Activated CD4-positive, alpha-beta T cell treated with anti-CD3 and anti-CD28 coated beads, Interleukin-2, Interleukin-6, amounts not matched to agents 100 ng/mL and 50 ng/mL, durations not matched to agents 16 hours and 8 hours (primary cell): Measurements from ENCODE around the gene ZNF823.
"Not testable (repeated sequence)": the region's sequence is repeated elsewhere in the genome, so short reads cannot be mapped to it uniquely, and the experiment has no call there.

Experiments used
- DNase-seq: peaks from one replicate; pipeline ENCODE4 v3.0.0-alpha.2; 2020

ZNF823 gene

GRCh38 chr19:11738746-11739620 lies at the start of gene ZNF823:
TSS of gene ZNF823 (minus strand) at chr19:11738946. CDS start at chr19:11738819, 127 bp downstream.
- DNase-seq = peak; percentile 97

GRCh38 chr19:11787536-11787935 lies 48.8 kb upstream of the ZNF823 start:
- DNase-seq = no peak

GRCh38 chr19:11784356-11784755 lies 45.6 kb upstream of the ZNF823 start:
- no peak for DNase-seq

GRCh38 chr19:11783767-11784166 lies 45.0 kb upstream of the ZNF823 start:
- DNase-seq = no peak

GRCh38 chr19:11781295-11782057 lies 42.7 kb upstream of the ZNF823 start:
- DNase-seq = no peak

- DNase-seq = no peak
Observed at GRCh38 chr19:11780431-11781020, 41.8 kb upstream of the ZNF823 start.

- not testable (repeated sequence) for DNase-seq
Observed at GRCh38 chr19:11776669-11777068, 37.9 kb upstream of the ZNF823 start.

GRCh38 chr19:11771520-11771919 lies 32.8 kb upstream of the ZNF823 start:
- not testable (repeated sequence) for DNase-seq

- no peak for DNase-seq
Observed at GRCh38 chr19:11769995-11770394, 31.2 kb upstream of the ZNF823 start.

- DNase-seq = peak; percentile 17
Observed at GRCh38 chr19:11767633-11768133, 28.9 kb upstream of the ZNF823 start.

GRCh38 chr19:11766597-11767591 lies 28.1 kb upstream of the ZNF823 start, which contains the start of gene ZNF441:
TSS of gene ZNF441 (plus strand) at chr19:11767000. CDS start at chr19:11767194, 194 bp downstream.
- peak; percentile 92 for DNase-seq

GRCh38 chr19:11763611-11764010 lies 24.9 kb upstream of the ZNF823 start:
- DNase-seq = no peak

- no peak for DNase-seq
Observed at GRCh38 chr19:11763117-11763516, 24.4 kb upstream of the ZNF823 start.

- DNase-seq = no peak
Observed at GRCh38 chr19:11759805-11760204, 21.1 kb upstream of the ZNF823 start.

GRCh38 chr19:11756965-11757364 lies 18.2 kb upstream of the ZNF823 start:
- no peak for DNase-seq

GRCh38 chr19:11754663-11755062 lies 15.9 kb upstream of the ZNF823 start:
- DNase-seq = no peak

- no peak for DNase-seq
Observed at GRCh38 chr19:11752244-11752736, 13.5 kb upstream of the ZNF823 start.

- no peak for DNase-seq
Observed at GRCh38 chr19:11749751-11750150, 11.0 kb upstream of the ZNF823 start.

GRCh38 chr19:11747277-11747676 lies 8.5 kb upstream of the ZNF823 start:
- no peak for DNase-seq

- no peak for DNase-seq
Observed at GRCh38 chr19:11745869-11746268, 7.1 kb upstream of the ZNF823 start.

- peak; percentile 45 for DNase-seq
Observed at GRCh38 chr19:11737964-11738745, 591 bp downstream of the ZNF823 start.
